HEK293T (cell line): ENCODE measurements around the gene GSTM4.
A peak's percentile ranks its signal among the peaks of the same experiment; 100 is the strongest.

Experiments used
- CTCF ChIA-PET: fragments of 350-600 bp; formaldehyde crosslinking; extraction: SDS; loops from one replicate; lab custom pipeline; 2021; ENCODE audit warnings: antibody characterized with exemption, inconsistent platforms; lab: Yijun Ruan, JAX
- POLR2A ChIA-PET: fragments of 350-600 bp; formaldehyde crosslinking; extraction: SDS; loops from one replicate; lab custom pipeline; 2020; ENCODE audit warnings: antibody characterized with exemption, inconsistent platforms; lab: Yijun Ruan, JAX
- DNase-seq: peaks from one replicate; pipeline ENCODE4 v3.0.0; 2012; ENCODE audit warnings: mixed read lengths; ENCODE audit errors: extremely low spot score
- BHLHE40 ChIP-seq: fragments of 450-650 bp; IDR thresholded peaks from 2 replicates; pipeline ENCODE4 v1.6.1; 2016; ENCODE audit warnings: mild to moderate bottlenecking, moderate library complexity, borderline replicate concordance
- CTBP1 ChIP-seq: fragments of 450-650 bp; IDR thresholded peaks from 2 replicates; pipeline ENCODE4 v1.6.1; 2016; ENCODE audit warnings: borderline replicate concordance
- ELF4 ChIP-seq: fragments of 450-650 bp; IDR thresholded peaks from 2 replicates; pipeline ENCODE4 v1.6.1; 2017; ENCODE audit warnings: antibody characterized with exemption
- FOXA1 ChIP-seq: fragments of 450-650 bp; IDR thresholded peaks from 2 replicates; pipeline ENCODE4 v1.6.1; 2016; ENCODE audit warnings: mild to moderate bottlenecking
- FOXK2 ChIP-seq: fragments of 450-650 bp; IDR thresholded peaks from 2 replicates; pipeline ENCODE4 v1.6.1; 2016; ENCODE audit warnings: mild to moderate bottlenecking
- FOXM1 ChIP-seq: fragments of 450-650 bp; IDR thresholded peaks from 2 replicates; pipeline ENCODE4 v1.6.1; 2017; ENCODE audit warnings: mild to moderate bottlenecking, borderline replicate concordance
- HDGF ChIP-seq: fragments of 450-650 bp; IDR thresholded peaks from 2 replicates; pipeline ENCODE4 v1.6.1; 2017; ENCODE audit warnings: antibody characterized with exemption, borderline replicate concordance
- L3MBTL2 ChIP-seq: fragments of 450-650 bp; conservative IDR thresholded peaks from 2 replicates; pipeline ENCODE4 v1.6.1; 2016; ENCODE audit warnings: mild to moderate bottlenecking
- NFRKB ChIP-seq: fragments of 450-650 bp; IDR thresholded peaks from 2 replicates; pipeline ENCODE4 v1.6.1; 2016; ENCODE audit warnings: mild to moderate bottlenecking, moderate library complexity
- PKNOX1 ChIP-seq: fragments of 450-650 bp; IDR thresholded peaks from 2 replicates; pipeline ENCODE4 v1.6.1; 2016
- SP1 ChIP-seq: fragments of 450-650 bp; IDR thresholded peaks from 2 replicates; pipeline ENCODE4 v1.6.1; 2017
- SUZ12 ChIP-seq: fragments of 450-650 bp; IDR thresholded peaks from 2 replicates; pipeline ENCODE4 v1.6.1; 2016; ENCODE audit warnings: mild to moderate bottlenecking
- TARDBP ChIP-seq: fragments of 450-650 bp; IDR thresholded peaks from 2 replicates; pipeline ENCODE4 v1.6.1; 2016
- ZNF384 ChIP-seq: fragments of 450-650 bp; IDR thresholded peaks from 2 replicates; pipeline ENCODE4 v1.6.1; 2016

Gene GSTM4

GRCh38 chr1:109628540-109629321, 27.2 kb upstream of the GSTM4 start:
- ChIA-PET CTCF (interaction anchor here (1.8 to 4.7 kb wide), 3 partner anchors 11 to 83 kb away, joined by 12 to 42 read pairs (median 42); partner anchors contain the start of gene GNAI3), POLR2A (interaction anchor here (6.0 kb wide), 1 partner anchor 80 kb away, joined by 37 read pairs; the partner anchor contains the start of gene GNAI3)
- DNase-seq = no peak
- no peak for TF ChIP-seq HDGF
- no peak for TF ChIP-seq ZNF384
- no peak for TF ChIP-seq L3MBTL2
- no peak for TF ChIP-seq SUZ12

GRCh38 chr1:109629372-109630030, 26.4 kb upstream of the GSTM4 start:
- DNase-seq = no peak
- POLR2A ChIA-PET = interaction anchor here (0.8 to 6.0 kb wide), 2 partner anchors 81 to 83 kb away, joined by 3 to 37 read pairs; partner anchors contain the start of gene GNAI3
- CTCF ChIA-PET = interaction anchor here (0.6 to 4.7 kb wide), 9 partner anchors 10 to 459 kb away, joined by 3 to 42 read pairs (median 6); partner anchors contain the start of gene GNAI3
- TF ChIP-seq CTBP1 (no peak), BHLHE40 (no peak), PKNOX1 (no peak), ELF4 (no peak), NFRKB (no peak), FOXK2 (no peak), L3MBTL2 (no peak), SP1 (no peak), HDGF (no peak), ZNF384 (no peak), FOXM1 (no peak)

GRCh38 chr1:109630081-109630897, 25.6 kb upstream of the GSTM4 start:
- CTCF ChIA-PET = interaction anchor here (0.6 to 4.7 kb wide), 11 partner anchors 9 to 458 kb away, joined by 3 to 42 read pairs (median 6); partner anchors contain the start of genes AMPD2, GNAI3 and GNAT2
- POLR2A ChIA-PET = interaction anchor here (0.7 to 6.0 kb wide), 4 partner anchors 10 to 85 kb away, joined by 3 to 37 read pairs (median 4); partner anchors contain the start of genes AMPD2 and GNAI3
- DNase-seq = peak; percentile 63
- TF ChIP-seq FOXA1 = no peak
- no peak for TF ChIP-seq PKNOX1
- no peak for TF ChIP-seq ELF4
- no peak for TF ChIP-seq L3MBTL2
- no peak for TF ChIP-seq FOXM1
- TF ChIP-seq CTBP1 = no peak
- TF ChIP-seq SP1 = no peak
- no peak for TF ChIP-seq ZNF384
- TF ChIP-seq SUZ12 = no peak
- no peak for TF ChIP-seq NFRKB
- TF ChIP-seq HDGF = no peak
- TF ChIP-seq TARDBP = no peak

- CTCF ChIA-PET = interaction anchor here (0.7 to 4.7 kb wide), 8 partner anchors 9 to 160 kb away, joined by 3 to 42 read pairs (median 6); partner anchors contain the start of genes AMPD2 and GNAT2
- POLR2A ChIA-PET = interaction anchor here (0.7 to 6.0 kb wide), 3 partner anchors 11 to 85 kb away, joined by 4 to 37 read pairs (median 4); partner anchors contain the start of genes AMPD2 and GNAI3
- no peak for DNase-seq
- TF ChIP-seq NFRKB = no peak
- TF ChIP-seq ZNF384 = no peak
- TF ChIP-seq BHLHE40 = no peak
These were observed 24.9 kb upstream of the GSTM4 start for GRCh38 chr1:109630898-109631512.

GRCh38 chr1:109631513-109632505, 24.1 kb upstream of the GSTM4 start:
- no peak for DNase-seq
- TF ChIP-seq PKNOX1 = no peak
- POLR2A ChIA-PET = interaction anchor here (0.9 to 6.0 kb wide), 2 partner anchors 83 to 86 kb away, joined by 4 to 37 read pairs; partner anchors contain the start of gene GNAI3

More at GRCh38 chr1:109631513-109632505, 24.1 kb upstream of the GSTM4 start:
- CTCF ChIA-PET = interaction anchor here (1.7 to 4.7 kb wide), 3 partner anchors 8 to 90 kb away, joined by 6 to 42 read pairs (median 42); no protein-coding TSS in a partner anchor
